ENCODE measurements around the gene PDE10A.

The PDE10A gene

GRCh38 chr6:165662041-165662748, 846 bp downstream of the PDE10A start:
- no peak for DNase-seq (ENCODE audit: extremely low read depth, insufficient read length)
- Histone ChIP-seq H3K4me3 (replicated peaks; ENCODE audit: low read depth, low read length) (no peak overlapping the region), H3K27me3 (replicated peaks; ENCODE audit: control insufficient read depth, insufficient read depth, low read length) (no peaks in the 10 kb centered on the region; the same call in 1 of the 2 replicates), H3K36me3 (ENCODE audit: control insufficient read depth, insufficient read depth, low read length) (no peaks in the 10 kb centered on the region)
- TF ChIP-seq CTCF (IDR thresholded peaks at IDR 0.05; ENCODE audit: insufficient read depth, low read length, poor library complexity, severe bottlenecking) = no peak

- TF ChIP-seq CTCF (IDR thresholded peaks at IDR 0.05; ENCODE audit: insufficient read depth, low read length, poor library complexity, severe bottlenecking) = no peak
- no peaks in the 10 kb centered on the region for H3K36me3 ChIP-seq (ENCODE audit: control insufficient read depth, insufficient read depth, low read length)
- H3K27me3 ChIP-seq (replicated peaks; ENCODE audit: control insufficient read depth, insufficient read depth, low read length) = no peaks in the 10 kb centered on the region; the same call in 1 of the 2 replicates
- no peak overlapping the region for H3K4me3 ChIP-seq (replicated peaks; ENCODE audit: low read depth, low read length)
- no peak for DNase-seq (ENCODE audit: extremely low read depth, insufficient read length)
Observed at GRCh38 chr6:165661664-165662025, 1.4 kb downstream of the PDE10A start.

- Histone ChIP-seq H3K27me3 (replicated peaks; ENCODE audit: control insufficient read depth, insufficient read depth, low read length) (no peaks in the 10 kb centered on the region; the same call in 1 of the 2 replicates), H3K4me3 (replicated peaks; ENCODE audit: low read depth, low read length) (no peak overlapping the region), H3K36me3 (ENCODE audit: control insufficient read depth, insufficient read depth, low read length) (no peaks in the 10 kb centered on the region)
- no peak for DNase-seq (ENCODE audit: extremely low read depth, insufficient read length)
- TF ChIP-seq CTCF (IDR thresholded peaks at IDR 0.05; ENCODE audit: insufficient read depth, low read length, poor library complexity, severe bottlenecking) = no peak
Observed at GRCh38 chr6:165660857-165661663, 2.0 kb downstream of the PDE10A start.

- Histone ChIP-seq H3K27me3 (replicated peaks; ENCODE audit: control insufficient read depth, insufficient read depth, low read length) (no peaks in the 10 kb centered on the region; the same call in 1 of the 2 replicates), H3K4me3 (replicated peaks; ENCODE audit: low read depth, low read length) (no peak overlapping the region), H3K36me3 (ENCODE audit: control insufficient read depth, insufficient read depth, low read length) (no peaks in the 10 kb centered on the region)
- TF ChIP-seq CTCF (IDR thresholded peaks at IDR 0.05; ENCODE audit: insufficient read depth, low read length, poor library complexity, severe bottlenecking) = no peak
- DNase-seq (ENCODE audit: extremely low read depth, insufficient read length) = no peak
Observed at GRCh38 chr6:165659945-165660856, 2.8 kb downstream of the PDE10A start.

GRCh38 chr6:165658395-165659058, 4.5 kb downstream of the PDE10A start:
- no peaks in the 10 kb centered on the region; the same call in 1 of the 2 replicates for H3K27me3 ChIP-seq (replicated peaks; ENCODE audit: control insufficient read depth, insufficient read depth, low read length)
- H3K36me3 ChIP-seq (ENCODE audit: control insufficient read depth, insufficient read depth, low read length) = no peaks in the 10 kb centered on the region
- no peak overlapping the region for H3K4me3 ChIP-seq (replicated peaks; ENCODE audit: low read depth, low read length)
- DNase-seq (ENCODE audit: extremely low read depth, insufficient read length) = no peak
- TF ChIP-seq CTCF (IDR thresholded peaks at IDR 0.05; ENCODE audit: insufficient read depth, low read length, poor library complexity, severe bottlenecking) = no peak
